ENCODE results near the gene CADM2.

Gene CADM2

GRCh38 chr3:85164436-85164835, 205.6 kb downstream of the CADM2 start:
- Mint-ChIP-seq H3K27me3 (ENCODE audit: low read depth, poor library complexity) (no peaks in the 10 kb centered on the region), H3K4me1 (no peaks in the 10 kb centered on the region), H3K4me3 (no peak overlapping the region), H3K27ac (no peak overlapping the region), H3K36me3 (ENCODE audit: low read depth) (no peaks in the 10 kb centered on the region), H3K9me3 (no peaks in the 10 kb centered on the region)
- no peak for TF ChIP-seq CTCF (IDR thresholded peaks at IDR 0.05)
- no peak for DNase-seq

GRCh38 chr3:85167576-85167975, 208.8 kb downstream of the CADM2 start:
- no peak for DNase-seq
- Mint-ChIP-seq H3K4me1 (no peaks in the 10 kb centered on the region), H3K9me3 (no peaks in the 10 kb centered on the region), H3K36me3 (ENCODE audit: low read depth) (no peaks in the 10 kb centered on the region), H3K27ac (no peak overlapping the region), H3K4me3 (no peak overlapping the region), H3K27me3 (ENCODE audit: low read depth, poor library complexity) (no peaks in the 10 kb centered on the region)
- TF ChIP-seq CTCF (IDR thresholded peaks at IDR 0.05) = no peak

GRCh38 chr3:85170646-85171045, 211.9 kb downstream of the CADM2 start:
- Mint-ChIP-seq H3K27me3 (ENCODE audit: low read depth, poor library complexity) (no peaks in the 10 kb centered on the region), H3K27ac (no peak overlapping the region), H3K4me1 (no peaks in the 10 kb centered on the region), H3K36me3 (ENCODE audit: low read depth) (no peaks in the 10 kb centered on the region), H3K4me3 (no peak overlapping the region), H3K9me3 (no peaks in the 10 kb centered on the region)
- no peak for DNase-seq
- no peak for TF ChIP-seq CTCF (IDR thresholded peaks at IDR 0.05)

GRCh38 chr3:85171976-85172375, 213.2 kb downstream of the CADM2 start:
- no peak overlapping the region for H3K4me3 Mint-ChIP-seq
- H3K4me1 Mint-ChIP-seq = no peaks in the 10 kb centered on the region

GRCh38 chr3:85176799-85177198, 218.0 kb downstream of the CADM2 start:
- Mint-ChIP-seq H3K4me3 (no peak overlapping the region), H3K9me3 (no peaks in the 10 kb centered on the region), H3K36me3 (ENCODE audit: low read depth) (no peaks in the 10 kb centered on the region), H3K27me3 (ENCODE audit: low read depth, poor library complexity) (no peaks in the 10 kb centered on the region), H3K4me1 (no peaks in the 10 kb centered on the region), H3K27ac (no peak overlapping the region)
- no peak for DNase-seq
- no peak for TF ChIP-seq CTCF (IDR thresholded peaks at IDR 0.05)

More at GRCh38 chr3:85171976-85172375, 213.2 kb downstream of the CADM2 start:
- Mint-ChIP-seq H3K36me3 (ENCODE audit: low read depth) (no peaks in the 10 kb centered on the region), H3K27me3 (ENCODE audit: low read depth, poor library complexity) (no peaks in the 10 kb centered on the region), H3K27ac (no peak overlapping the region), H3K9me3 (no peaks in the 10 kb centered on the region)
- no peak for TF ChIP-seq CTCF (IDR thresholded peaks at IDR 0.05)
- no peak for DNase-seq

- no peak overlapping the region for H3K27ac Mint-ChIP-seq
- H3K4me3 Mint-ChIP-seq = no peak overlapping the region
- DNase-seq = no peak
- no peaks in the 10 kb centered on the region for H3K36me3 Mint-ChIP-seq (ENCODE audit: low read depth)
- H3K4me1 Mint-ChIP-seq = no peaks in the 10 kb centered on the region
- H3K27me3 Mint-ChIP-seq (ENCODE audit: low read depth, poor library complexity) = peaks cover 4% of the 10 kb centered on the region
- no peaks in the 10 kb centered on the region for H3K9me3 Mint-ChIP-seq
- TF ChIP-seq CTCF (IDR thresholded peaks at IDR 0.05) = no peak
Measured at GRCh38 chr3:85182975-85183752, 224.4 kb downstream of the CADM2 start.
